PC-9 (cell line): ENCODE results near the gene GRAMD2A.

Source experiments
- CTCF ChIP-seq: fragments of 200-600 bp; sonication (generic); conservative IDR thresholded peaks from 2 replicates; pipeline ENCODE4 v1.6.1; 2017; ENCODE audit warnings: mixed run types, antibody characterized with exemption, mild to moderate bottlenecking, moderate library complexity
- EZH2 ChIP-seq: fragments of 200-600 bp; sonication (generic); IDR thresholded peaks from 2 replicates; pipeline ENCODE4 v1.8.0; 2017; ENCODE audit warnings: antibody characterized with exemption, low read depth

- TF ChIP-seq CTCF, result no peak
- no peak for TF ChIP-seq EZH2
Measured at GRCh38 chr15:72236381-72237003, 38.9 kb upstream of the GRAMD2A start.
